Measurements from ENCODE around the gene JAM3.

JAM3 gene

DNA sequence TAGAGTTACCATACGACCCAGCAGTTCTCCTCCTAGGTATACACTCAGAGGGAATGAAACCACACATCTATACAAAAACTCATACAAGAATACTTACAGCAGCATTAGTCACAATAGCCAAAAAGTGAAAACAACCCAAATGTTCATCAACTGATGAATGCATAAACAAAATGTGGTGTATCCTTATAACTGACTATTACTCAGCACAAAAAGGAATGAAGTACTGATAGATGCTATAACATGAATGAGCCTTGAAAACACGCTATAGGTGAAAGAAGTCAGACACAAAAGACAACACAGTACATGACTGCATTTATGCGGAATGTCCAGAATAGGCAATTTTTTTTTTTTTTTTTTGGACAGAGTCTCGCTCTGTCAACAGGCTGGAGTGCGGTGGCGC is 131.8 kb downstream of the JAM3 start:
- no peak for DNase-seq

Data from stimulated activated CD4-positive, alpha-beta T cell treated with anti-CD3 and anti-CD28 coated beads, Interleukin-1b, Interleukin-23, amount 100 ng/mL, for 48 hours (primary cell).